Vagina (tissue), 2 donors: ENCODE measurements around the gene DNAH6. TPM values are rescaled to one million over a fixed set of nuclear protein-coding genes. Genes with fewer than 3 reads are reported as not detected.

Experiments used
- DNase-seq, 2 donors: peaks; one replicate each; pipeline ENCODE4 v3.0.0-alpha.2; 2017; ENCODE audit errors: extremely low spot score in 2 of 2
- H3K27ac ChIP-seq: fragments of 200-600 bp; sonication (generic); one replicate; pipeline ENCODE4 v1.5.1; 2019
- H3K27me3 ChIP-seq: fragments of 200-600 bp; sonication (generic); one replicate; pipeline ENCODE4 v1.5.1; 2019
- H3K36me3 ChIP-seq, 2 donors: fragments of 200-600 bp; sonication (generic); one replicate each; pipeline ENCODE4 v1.5.1; 2017 to 2019
- H3K4me1 ChIP-seq: fragments of 200-600 bp; sonication (generic); one replicate; pipeline ENCODE4 v1.5.1; 2019
- H3K4me3 ChIP-seq, 2 donors: fragments of 200-600 bp; sonication (generic); 1 replicate in 1 of 2; 2 replicates in 1 of 2; pipeline ENCODE4 v1.5.1; 2016 to 2019
- H3K9me3 ChIP-seq: fragments of 200-600 bp; sonication (generic); one replicate; pipeline ENCODE4 v1.5.1; 2019
- POLR2A ChIP-seq, 2 donors: fragments of 450-650 bp; IDR thresholded peaks; one replicate each; pipeline ENCODE4 v1.6.1; 2017; ENCODE audit warnings: antibody characterized with exemption in 2 of 2, mild to moderate bottlenecking in 2 of 2, moderate library complexity in 2 of 2
- POLR2AphosphoS5 ChIP-seq, 2 donors: sonication (generic); formaldehyde crosslinking; IDR thresholded peaks; one replicate each; pipeline ENCODE4 v1.9.0; 2017; ENCODE audit warnings: antibody characterized with exemption in 2 of 2, mild to moderate bottlenecking in 2 of 2, low read depth in 1 of 2; ENCODE audit not compliant: insufficient read depth in 1 of 2
- intact Hi-C: fragments of 100-400 bp; cut with DNase I; formaldehyde crosslinking; loops from one replicate; pipeline ENCODE4 v1.15.1; 2023
- total RNA-seq: library from RNA; depleted of rRNA; stranded (reverse); fragments of >200 nt; gene quantifications from one replicate; pipeline ENCODE4 v1.2.3, GENCODE V29; 2016
- TF ChIP-seq, protein P1 (sequence below), 3 experiments: fragments of 450-650 bp in 2 of 3; fragments of 200-600 bp in 1 of 3; sonication (generic) in 1 of 3; IDR thresholded peaks; one replicate each; pipeline ENCODE4 v1.5.1; 2017 to 2019; ENCODE audit warnings: antibody characterized with exemption in 3 of 3, mild to moderate bottlenecking in 2 of 3, moderate library complexity in 2 of 3

Gene DNAH6
- total RNA-seq, 1 donor from 2014 or later, result 0.49 TPM

DNA sequence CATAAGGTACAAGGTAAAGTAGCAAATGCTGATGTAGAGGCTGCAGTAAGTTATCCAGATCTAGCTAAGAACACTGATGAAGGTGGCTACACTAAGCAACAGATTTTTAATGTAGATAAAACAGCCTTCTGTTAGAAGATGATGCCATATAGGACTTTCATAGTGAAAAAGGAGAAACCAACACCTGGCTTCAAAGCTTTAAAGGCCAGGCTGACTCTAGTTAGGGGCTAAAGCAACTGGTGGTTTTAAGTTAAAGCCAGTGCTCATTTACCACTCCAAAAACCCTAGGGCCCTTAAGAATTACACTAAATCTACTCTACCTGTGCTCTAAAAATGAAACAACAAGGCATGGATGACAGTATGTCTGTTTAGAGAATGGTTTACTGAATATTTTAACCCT, 131.0 kb downstream of the DNAH6 start:
- Histone ChIP-seq H3K4me3 (no peak overlapping the region), H3K4me1 (no peaks in the 10 kb centered on the region), H3K27ac (no peak overlapping the region), H3K36me3 (no peaks in the 10 kb centered on the region), H3K27me3 (no peaks in the 10 kb centered on the region), H3K9me3 (no peaks in the 10 kb centered on the region)
- TF ChIP-seq, protein P1, sequence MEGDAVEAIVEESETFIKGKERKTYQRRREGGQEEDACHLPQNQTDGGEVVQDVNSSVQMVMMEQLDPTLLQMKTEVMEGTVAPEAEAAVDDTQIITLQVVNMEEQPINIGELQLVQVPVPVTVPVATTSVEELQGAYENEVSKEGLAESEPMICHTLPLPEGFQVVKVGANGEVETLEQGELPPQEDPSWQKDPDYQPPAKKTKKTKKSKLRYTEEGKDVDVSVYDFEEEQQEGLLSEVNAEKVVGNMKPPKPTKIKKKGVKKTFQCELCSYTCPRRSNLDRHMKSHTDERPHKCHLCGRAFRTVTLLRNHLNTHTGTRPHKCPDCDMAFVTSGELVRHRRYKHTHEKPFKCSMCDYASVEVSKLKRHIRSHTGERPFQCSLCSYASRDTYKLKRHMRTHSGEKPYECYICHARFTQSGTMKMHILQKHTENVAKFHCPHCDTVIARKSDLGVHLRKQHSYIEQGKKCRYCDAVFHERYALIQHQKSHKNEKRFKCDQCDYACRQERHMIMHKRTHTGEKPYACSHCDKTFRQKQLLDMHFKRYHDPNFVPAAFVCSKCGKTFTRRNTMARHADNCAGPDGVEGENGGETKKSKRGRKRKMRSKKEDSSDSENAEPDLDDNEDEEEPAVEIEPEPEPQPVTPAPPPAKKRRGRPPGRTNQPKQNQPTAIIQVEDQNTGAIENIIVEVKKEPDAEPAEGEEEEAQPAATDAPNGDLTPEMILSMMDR (IDR thresholded peaks at IDR 0.05), result no peak
- TF ChIP-seq POLR2AphosphoS5 (IDR thresholded peaks at IDR 0.05; ENCODE audit: insufficient read depth in 1 of 2, low read depth in 1 of 2) (no peak), POLR2A (IDR thresholded peaks at IDR 0.05) (no peak)
- no peak for DNase-seq
- intact Hi-C loops, result no loop called here

DNA sequence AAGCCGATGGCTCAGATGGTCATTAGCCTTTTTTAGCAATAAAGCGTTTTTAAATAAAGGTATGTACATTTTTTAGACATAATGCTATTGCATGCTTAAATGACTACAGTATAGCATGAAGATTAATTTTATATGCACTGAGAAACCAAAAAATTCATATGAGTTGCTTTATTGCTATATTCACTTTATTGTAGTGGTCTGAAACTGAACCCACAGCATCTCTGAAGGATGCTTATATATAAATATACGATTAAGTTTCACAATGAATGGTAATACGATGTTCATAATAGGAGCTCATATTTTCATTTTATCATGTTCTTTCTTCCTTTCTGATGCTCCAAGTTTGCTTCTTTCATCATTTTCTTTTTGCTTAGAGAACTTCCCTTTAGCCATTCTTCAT, 132.8 kb downstream of the DNAH6 start:
- DNase-seq, result no peak
- no peaks in the 10 kb centered on the region for H3K36me3 ChIP-seq
- TF ChIP-seq POLR2AphosphoS5 (IDR thresholded peaks at IDR 0.05; ENCODE audit: insufficient read depth in 1 of 2, low read depth in 1 of 2) (no peak), POLR2A (IDR thresholded peaks at IDR 0.05) (no peak)
- TF ChIP-seq, protein P1 (IDR thresholded peaks at IDR 0.05), result no peak
- no peak overlapping the region for H3K27ac ChIP-seq
- H3K4me3 ChIP-seq, result no peak overlapping the region
- intact Hi-C loops, result no loop called here
- H3K27me3 ChIP-seq, result no peaks in the 10 kb centered on the region
- H3K9me3 ChIP-seq, result no peaks in the 10 kb centered on the region
- H3K4me1 ChIP-seq, result no peaks in the 10 kb centered on the region

DNA sequence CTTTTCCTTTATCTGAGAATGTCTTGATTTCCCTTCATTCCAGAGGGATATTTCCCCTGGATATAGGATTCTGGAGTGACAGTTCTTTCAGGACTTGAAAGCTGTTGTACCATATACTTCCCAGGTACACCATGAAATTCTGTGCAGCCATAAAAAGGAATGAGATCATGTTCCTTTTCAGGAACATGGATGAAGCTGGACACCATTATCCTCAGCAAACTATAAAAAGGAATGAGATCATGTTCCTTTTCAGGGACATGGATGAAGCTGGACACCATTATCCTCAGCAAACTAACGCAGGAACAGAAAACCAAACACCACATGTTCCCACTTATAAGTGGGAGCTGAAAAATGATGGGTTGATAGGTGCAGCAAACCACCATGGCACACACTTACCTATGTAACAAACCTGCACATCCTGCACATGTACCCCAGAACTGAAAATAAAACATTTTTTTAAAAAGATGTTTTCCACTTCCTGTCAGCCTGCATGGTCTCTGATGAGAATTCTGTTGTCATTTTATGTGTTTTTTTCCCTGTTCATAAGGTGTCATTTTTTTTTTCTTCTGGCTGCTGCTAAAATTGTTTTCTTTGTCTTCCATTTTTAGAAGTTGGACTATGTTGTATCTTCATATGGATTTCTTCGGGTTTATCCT, 133.3 kb downstream of the DNAH6 start:
- Histone ChIP-seq H3K36me3 (no peaks in the 10 kb centered on the region), H3K9me3 (no peaks in the 10 kb centered on the region)
- TF ChIP-seq POLR2AphosphoS5 (IDR thresholded peaks at IDR 0.05; ENCODE audit: insufficient read depth in 1 of 2, low read depth in 1 of 2) (no peak), POLR2A (IDR thresholded peaks at IDR 0.05) (no peak)
- TF ChIP-seq, protein P1 (IDR thresholded peaks at IDR 0.05), result no peak

DNA sequence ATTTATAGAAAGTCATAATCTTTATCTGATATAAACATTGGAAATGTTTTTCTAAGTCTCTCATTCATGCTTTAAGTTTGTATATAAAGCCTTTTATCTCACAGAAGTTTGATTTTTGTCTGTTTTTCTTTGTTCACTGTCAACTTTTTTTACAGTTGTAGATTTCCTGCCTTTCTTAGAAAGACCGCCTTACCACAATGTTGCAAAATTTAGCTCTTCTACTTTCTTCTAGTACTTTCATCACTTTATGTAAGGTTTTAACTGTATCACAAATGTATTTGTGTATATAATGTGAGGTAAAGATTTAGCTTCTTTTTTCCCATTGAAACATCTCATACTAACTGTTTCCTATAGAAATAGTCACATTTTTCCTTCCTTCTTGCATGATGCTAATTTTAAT, 136.1 kb downstream of the DNAH6 start:
- no peaks in the 10 kb centered on the region for H3K36me3 ChIP-seq
- H3K9me3 ChIP-seq, result no peaks in the 10 kb centered on the region
- no peak overlapping the region for H3K4me3 ChIP-seq
- no peak overlapping the region for H3K27ac ChIP-seq
- H3K4me1 ChIP-seq, result no peaks in the 10 kb centered on the region
- intact Hi-C loops, result no loop called here
- no peaks in the 10 kb centered on the region for H3K27me3 ChIP-seq
- DNase-seq, result no peak
- TF ChIP-seq, protein P1 (IDR thresholded peaks at IDR 0.05), result no peak
- no peak for TF ChIP-seq POLR2AphosphoS5 (IDR thresholded peaks at IDR 0.05; ENCODE audit: insufficient read depth in 1 of 2, low read depth in 1 of 2)
- no peak for TF ChIP-seq POLR2A (IDR thresholded peaks at IDR 0.05)

More for the DNA sequence above, 133.3 kb downstream of the DNAH6 start:
- H3K4me3 ChIP-seq, result no peak overlapping the region
- H3K27me3 ChIP-seq, result no peaks in the 10 kb centered on the region
- no peak for DNase-seq
- intact Hi-C loops, result no loop called here
- H3K27ac ChIP-seq, result no peak overlapping the region
- no peaks in the 10 kb centered on the region for H3K4me1 ChIP-seq

DNA sequence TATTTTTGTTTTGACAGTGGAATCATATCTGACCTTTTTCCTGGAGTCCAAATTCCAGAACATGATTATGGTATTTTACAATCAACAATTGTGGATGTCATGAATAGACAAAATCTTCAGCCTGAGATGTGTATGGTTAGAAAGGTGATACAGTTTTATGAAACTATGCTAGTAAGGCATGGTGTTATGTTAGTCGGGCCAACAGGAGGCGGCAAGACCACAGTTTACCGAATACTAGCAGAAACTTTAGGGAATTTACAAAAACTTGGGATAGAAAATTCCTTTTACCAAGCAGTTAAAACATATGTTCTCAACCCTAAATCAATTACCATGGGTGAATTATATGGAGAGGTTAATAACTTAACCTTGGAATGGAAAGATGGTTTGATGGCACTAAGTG, 137.0 kb downstream of the DNAH6 start:
- Histone ChIP-seq H3K9me3 (no peaks in the 10 kb centered on the region), H3K4me1 (no peaks in the 10 kb centered on the region), H3K4me3 (no peak overlapping the region), H3K36me3 (no peaks in the 10 kb centered on the region), H3K27me3 (no peaks in the 10 kb centered on the region), H3K27ac (no peak overlapping the region)
- DNase-seq, result no peak
- no peak for TF ChIP-seq POLR2A (IDR thresholded peaks at IDR 0.05)
- no peak for TF ChIP-seq POLR2AphosphoS5 (IDR thresholded peaks at IDR 0.05; ENCODE audit: insufficient read depth in 1 of 2, low read depth in 1 of 2)
- TF ChIP-seq, protein P1 (IDR thresholded peaks at IDR 0.05), result no peak
- intact Hi-C loops, result no loop called here
